Measurements from ENCODE around the gene TAS2R39.
"Not testable (repeated sequence)": the region's sequence is repeated elsewhere in the genome, so short reads cannot be mapped to it uniquely, and the experiment has no call there.

Gene TAS2R39

DNA sequence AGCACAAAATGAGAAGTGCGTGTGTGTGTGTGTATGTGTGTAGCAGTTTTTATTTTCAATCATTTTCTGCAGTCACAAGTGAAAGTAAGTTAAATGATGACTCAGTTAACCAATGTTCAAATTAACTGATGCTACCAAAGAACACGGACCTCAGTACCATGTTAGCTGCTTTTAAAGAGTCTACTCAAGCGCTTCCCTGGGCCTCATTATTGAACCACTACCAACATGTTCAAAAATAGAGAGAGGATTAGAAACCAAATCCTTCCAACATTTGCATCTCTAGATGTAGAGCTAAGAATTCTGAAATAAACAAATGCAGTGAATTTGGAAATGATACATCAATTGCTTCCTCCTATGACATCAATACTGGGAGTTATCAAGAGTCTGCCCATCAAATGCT, at the start of gene TAS2R39:
Gene TAS2R39, plus strand, starts transcription at position 396 of the 400 bp plus-strand sequence. Its CDS starts 0 bp downstream, at position 396.
- DNase-seq (ENCODE audit: low read depth in 2 of 3, low spot score in 1 of 3): no peak

DNA sequence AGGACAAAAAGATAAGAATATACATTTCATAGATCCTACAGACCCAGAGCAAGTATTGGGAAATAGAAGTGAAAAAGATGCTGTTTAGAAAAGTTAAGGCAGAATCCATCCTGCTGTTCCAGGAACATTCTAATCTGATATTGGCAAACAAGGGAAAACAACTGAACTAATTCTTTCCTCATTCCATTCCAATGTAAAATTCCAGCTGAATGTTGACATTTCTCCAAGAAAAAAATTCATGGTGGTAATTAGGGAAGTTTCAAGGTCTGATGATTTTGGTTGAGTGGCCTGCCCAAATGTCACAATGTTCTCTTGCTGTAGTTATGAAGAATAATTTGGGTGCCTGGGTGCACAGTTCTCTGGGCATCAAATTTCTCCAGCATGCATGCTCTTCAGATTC, 36.1 kb upstream of the TAS2R39 start:
- DNase-seq (ENCODE audit: low read depth in 2 of 3, low spot score in 1 of 3): no peak

DNA sequence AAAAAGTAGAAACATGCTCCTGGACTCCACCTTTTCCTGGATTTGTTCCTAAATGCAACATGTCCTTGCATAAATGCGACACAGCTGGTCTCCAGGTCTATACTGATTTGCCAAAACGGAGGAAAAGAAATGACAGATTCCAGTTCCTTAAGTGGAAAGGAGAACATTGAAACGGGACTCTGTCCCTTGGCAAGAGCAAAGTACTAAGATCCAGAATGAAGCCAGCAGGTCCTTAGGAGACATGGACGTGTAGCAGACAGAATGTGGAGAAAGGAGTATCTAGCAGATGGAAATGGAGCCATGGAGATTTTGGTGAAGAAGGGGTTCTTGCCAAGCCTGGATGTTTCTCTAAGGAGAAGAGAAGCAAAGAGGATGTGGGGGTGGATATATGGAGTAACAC, 35.2 kb upstream of the TAS2R39 start:
- DNase-seq (ENCODE audit: low read depth in 2 of 3, low spot score in 1 of 3): no peak

DNA sequence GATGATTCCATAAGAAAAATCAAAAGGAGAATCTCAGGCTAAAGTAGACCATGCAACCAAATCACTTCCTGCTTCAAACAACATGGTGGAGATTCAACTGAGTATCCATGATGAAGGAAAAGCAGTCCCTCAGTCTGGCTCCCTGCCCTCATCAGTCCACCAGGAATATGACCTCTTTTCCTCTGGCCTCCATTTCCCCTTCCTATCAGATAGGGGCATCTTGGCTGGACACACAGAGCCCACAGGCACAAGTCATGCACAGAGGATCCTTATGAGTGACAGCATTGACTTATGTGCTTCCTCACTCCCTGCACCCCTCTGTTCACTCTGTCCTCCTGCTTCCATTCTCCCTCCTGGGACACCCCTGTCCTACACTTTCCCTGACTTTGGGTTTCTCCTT, 34.6 kb upstream of the TAS2R39 start:
- no peak for DNase-seq (ENCODE audit: low read depth in 2 of 3, low spot score in 1 of 3)

DNA sequence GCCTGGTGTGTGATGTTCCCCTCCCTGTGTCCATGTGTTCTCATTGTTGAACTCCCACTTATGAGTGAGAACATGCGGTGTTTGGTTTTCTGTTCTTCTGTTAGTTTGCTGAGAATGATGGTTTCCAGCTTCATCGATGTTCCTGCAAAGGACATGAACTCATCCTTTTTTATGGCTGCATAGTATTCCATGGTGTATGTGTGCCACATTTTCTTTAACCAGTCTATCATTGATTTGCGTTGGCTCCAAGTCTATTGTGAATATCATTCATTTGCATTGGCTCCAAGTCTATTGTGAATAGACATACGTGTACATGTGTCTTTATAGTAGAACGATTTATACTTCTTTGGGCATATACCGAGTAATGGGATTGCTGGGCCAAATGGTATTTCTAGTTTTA, 32.5 kb upstream of the TAS2R39 start:
- not testable (repeated sequence) for DNase-seq (ENCODE audit: low read depth in 2 of 3, low spot score in 1 of 3)

DNA sequence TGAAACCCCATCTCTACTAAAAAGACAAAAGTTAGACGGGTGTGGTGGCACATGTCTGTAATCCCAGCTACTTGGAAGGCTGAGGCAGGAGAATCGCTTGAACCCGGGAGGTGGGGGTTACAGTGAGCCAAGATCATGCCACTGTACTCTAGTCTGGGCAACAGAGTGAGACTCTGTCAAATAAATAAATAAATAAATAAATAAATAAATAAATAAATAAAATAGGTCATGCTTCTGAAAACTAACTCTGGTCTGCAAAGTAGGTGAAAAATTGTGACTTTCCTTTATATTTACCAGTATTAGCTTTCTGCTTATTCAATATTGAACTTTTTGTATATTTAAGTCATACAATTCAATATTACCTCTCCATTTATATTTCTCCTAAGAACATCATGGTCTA, 24.6 kb upstream of the TAS2R39 start:
- not testable (repeated sequence) for DNase-seq (ENCODE audit: low read depth in 2 of 3, low spot score in 1 of 3)

DNA sequence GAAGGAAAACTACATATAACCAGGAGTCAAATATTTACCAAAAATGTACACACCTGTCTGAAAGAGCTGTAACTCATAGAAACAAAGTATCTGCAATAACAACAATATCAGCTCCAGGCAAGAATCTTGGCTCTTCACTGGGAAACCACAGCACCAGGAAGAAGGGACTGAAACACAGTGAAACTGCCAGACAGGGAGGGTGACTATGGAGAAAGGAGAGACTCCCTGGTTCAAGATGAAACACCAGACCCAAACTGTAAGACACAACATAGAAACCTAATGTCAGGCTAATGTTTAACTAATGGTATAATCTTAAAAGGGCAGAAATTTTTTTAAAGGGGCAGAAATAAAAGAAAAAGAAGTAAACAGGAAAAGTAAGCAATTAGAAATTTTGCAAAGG, 11.5 kb upstream of the TAS2R39 start:
- no peak for DNase-seq (ENCODE audit: low read depth in 2 of 3, low spot score in 1 of 3)

DNA sequence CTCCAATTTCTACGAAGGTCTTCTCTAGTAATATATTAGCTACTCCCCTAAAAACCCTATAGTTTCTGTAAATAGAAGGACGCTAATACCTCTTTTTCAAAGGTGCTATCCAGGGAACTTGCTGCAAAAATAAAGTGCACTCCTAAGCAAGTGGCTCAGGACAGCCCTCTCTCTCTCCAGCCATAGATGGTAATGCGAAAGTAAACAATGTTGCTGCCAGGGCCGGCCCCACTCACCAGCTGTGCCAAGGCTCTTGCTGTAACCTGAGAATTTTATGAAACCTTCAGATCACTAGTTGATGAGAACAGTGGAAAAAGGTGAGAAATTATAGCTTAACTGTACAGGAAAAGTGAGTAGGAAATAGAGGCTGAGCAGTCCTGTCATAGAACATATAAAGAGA, 10.9 kb upstream of the TAS2R39 start:
- no peak for DNase-seq (ENCODE audit: low read depth in 2 of 3, low spot score in 1 of 3)

DNA sequence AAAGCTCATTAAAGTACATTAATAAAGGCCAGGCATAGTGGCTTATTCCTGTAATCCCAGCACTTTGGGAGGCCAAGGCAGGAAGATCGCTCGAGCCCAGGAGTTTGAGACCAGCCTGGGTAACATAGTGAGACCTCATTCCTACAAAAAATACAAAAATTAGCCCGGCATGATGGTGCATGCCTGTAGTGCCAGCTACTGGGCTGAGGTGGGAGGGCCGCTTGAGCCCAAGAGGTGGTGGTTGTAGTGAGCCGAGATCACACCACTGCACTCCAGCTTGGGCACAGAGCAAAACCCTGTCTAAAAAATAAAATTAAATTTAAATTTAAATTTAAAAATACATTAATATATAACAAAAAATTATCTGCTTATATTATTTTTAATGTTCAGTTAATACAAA, 7.1 kb upstream of the TAS2R39 start:
- DNase-seq (ENCODE audit: low read depth in 2 of 3, low spot score in 1 of 3): no peak

DNA sequence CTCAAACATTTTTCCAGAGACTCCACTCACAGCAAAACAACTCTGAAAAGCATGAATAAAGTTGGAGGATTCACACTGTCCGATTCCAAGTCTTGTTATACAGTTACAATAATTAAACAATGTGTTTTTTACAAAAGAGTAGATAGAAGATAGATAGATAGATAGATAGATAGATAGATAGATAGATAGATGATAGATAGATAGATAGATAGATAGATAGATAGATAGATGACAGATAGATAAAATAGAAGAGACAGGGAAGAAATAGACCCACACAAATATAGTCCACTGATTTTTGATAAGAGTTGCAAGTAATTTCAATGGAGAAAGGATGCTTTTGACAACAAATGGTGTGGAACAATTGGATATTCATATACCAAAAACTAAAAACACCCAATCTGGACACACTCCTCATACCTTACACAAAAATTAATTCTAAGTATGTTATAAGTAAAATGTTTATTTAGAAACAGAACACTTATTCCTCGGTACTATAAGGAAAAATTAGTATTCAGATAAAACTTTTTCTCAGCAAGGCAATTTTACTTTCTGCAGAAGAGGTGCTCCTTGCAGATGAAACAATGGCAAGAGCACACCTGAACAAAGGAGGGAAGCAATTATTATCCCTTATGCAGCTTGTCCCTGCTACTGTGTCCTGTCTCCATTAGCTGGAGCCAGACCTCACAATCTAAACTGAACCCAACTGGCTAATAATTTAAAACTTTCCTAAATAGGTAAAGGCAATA, 5.7 kb upstream of the TAS2R39 start:
- DNase-seq (ENCODE audit: low read depth in 2 of 3, low spot score in 1 of 3): no peak

DNA sequence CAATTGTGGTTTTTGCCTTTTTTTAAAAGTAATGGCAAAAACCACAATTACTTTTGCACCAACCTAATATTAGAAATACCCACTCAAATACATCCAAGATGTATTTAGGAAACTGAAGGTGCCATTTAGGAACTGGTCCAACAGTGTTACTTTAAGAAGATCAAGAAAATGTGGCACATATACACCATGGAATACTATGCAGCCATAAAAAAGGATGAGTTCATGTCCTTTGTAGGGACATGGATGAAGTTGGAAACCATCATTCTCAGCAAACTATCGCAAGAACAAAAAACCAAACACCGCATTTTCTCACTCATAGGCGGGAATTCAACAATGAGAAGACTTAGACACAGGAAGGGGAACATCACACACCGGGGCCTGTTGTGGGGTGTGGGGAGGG, 2.4 kb upstream of the TAS2R39 start:
- not testable (repeated sequence) for DNase-seq (ENCODE audit: low read depth in 2 of 3, low spot score in 1 of 3)

DNA sequence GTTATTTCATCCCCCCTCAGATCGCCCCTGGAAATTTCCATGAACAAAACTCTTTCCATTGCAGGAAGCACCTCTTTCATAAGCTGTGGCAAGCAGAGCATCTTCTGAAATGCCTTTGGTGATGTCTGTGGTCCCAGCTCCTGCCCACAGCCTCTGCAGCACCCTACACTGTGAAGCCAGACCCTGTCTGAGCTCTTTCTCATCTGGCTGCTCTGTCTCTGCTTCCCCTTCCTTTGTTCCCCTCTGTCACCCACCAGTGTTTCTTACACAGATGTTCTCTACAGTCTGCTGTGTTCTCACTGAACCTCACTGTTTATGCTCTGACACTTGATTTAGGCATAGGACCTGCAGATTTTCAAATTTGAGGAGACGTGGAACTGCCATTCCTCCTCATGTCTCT, 1.9 kb upstream of the TAS2R39 start:
- no peak for DNase-seq (ENCODE audit: low read depth in 2 of 3, low spot score in 1 of 3)

DNA sequence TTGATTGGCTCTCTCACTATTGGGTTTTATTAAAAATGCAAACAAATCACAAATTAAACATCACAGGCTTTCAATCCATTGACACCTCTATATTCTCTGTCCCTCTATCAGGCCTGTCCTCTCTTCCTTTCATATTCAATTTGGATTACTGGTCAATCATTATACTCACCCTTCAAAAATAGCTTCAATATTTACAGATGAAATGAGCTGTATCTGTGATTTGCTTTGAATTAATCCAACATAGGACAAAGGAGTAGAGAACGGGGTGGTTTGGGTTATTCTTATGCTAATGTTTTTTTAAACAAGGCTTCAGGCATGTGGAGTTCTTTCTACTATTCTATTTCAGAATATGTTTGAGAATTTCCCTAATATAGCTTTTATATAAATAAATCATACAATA, 2.3 kb downstream of the TAS2R39 start:
- DNase-seq (ENCODE audit: low read depth in 2 of 3, low spot score in 1 of 3): no peak

DNA sequence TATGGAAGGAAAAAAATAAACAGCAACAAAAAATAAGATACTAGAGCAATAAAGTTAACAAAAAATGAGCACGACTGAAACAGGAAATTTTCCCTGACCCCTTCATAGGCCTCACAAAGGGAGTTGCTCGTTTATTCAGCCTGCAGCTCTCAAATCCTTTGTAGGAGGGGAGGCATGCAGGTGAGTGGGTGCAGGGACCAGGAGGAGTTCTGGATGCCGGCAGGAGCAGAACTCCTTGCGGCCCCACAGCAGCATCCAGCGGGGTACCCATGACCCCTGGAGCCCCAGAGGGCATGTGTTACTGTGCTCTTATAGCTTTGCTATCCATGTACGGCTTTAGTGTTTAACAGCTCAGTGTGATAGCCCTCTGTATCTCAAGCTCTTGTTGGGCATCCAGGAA, 5.8 kb downstream of the TAS2R39 start:
- no peak for DNase-seq (ENCODE audit: low read depth in 2 of 3, low spot score in 1 of 3)

DNA sequence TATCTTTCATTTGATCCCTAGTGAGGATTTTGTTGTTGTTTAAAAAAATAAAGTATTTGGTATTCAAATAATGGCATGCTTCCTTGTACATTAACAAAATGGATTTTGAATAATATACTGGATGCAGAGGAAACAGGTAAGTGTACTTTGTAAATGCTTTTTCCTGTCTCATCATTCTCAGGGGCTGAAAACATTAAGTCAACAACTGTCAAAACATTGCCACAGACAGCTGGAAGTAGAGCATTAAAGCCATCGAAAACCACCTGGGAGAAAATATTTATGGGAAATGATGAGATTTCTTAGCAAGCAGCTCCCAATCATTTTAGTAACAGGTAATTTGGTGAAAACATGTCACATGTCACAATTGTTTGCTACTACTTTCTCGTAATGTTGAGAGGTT, 10.7 kb downstream of the TAS2R39 start:
- no peak for DNase-seq (ENCODE audit: low read depth in 2 of 3, low spot score in 1 of 3)

DNA sequence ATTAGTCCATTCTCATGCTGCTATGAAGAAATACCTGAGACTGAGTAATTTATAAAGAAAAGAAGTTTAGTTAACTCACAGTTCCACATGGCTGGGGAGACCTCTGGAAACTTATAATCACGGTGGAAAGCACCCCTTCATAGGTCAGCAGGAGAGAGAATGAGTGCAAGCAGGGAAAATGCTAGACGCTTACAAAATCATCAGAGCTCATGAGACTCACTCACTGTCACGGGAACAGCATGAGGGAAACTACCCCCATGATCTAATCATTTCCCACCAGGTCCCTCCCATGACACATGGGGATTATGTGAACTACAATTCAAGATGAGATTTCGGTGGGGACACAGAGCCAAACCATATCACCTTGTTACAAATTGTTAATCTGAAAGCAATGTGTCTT, 15.8 kb downstream of the TAS2R39 start:
- no peak for DNase-seq (ENCODE audit: low read depth in 2 of 3, low spot score in 1 of 3)

DNA sequence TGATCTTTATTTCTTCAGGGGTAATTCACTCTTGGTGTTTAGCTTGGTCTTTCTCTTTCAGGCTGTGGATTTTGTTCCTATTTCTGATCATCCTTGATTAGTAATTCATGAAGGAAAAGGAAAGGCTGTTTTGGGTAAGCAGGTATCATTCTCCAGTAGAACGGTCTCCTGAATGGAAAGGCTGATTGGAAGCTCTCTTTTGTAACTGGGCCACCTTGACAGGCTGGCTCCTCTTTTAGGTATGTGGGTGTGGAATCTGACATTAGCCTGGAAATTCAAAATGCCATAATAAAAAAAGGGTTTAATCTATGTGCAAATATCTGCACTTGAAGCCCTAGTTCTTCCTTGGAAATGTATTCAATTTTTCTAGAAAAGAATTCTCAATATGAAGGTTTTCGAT, 18.9 kb downstream of the TAS2R39 start:
- DNase-seq (ENCODE audit: low read depth in 2 of 3, low spot score in 1 of 3): no peak

DNA sequence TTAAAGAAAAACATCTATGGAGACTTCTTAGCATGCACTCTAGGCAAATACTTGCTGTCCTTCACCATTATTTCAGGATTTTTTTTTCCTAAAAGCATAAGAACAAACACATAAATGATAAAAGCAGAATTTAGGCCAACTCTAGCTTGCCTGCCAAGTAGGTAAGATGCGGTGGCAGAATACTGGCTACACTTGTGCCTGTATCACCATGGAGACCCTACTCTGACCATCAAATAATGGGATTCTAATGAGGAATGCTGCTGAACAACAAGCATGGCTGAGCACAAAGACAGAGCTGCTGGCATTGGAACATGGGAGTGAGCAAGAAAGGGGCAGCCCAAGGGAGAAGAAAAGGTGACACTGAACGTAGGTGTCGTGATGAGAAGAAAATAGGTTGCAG, 20.2 kb downstream of the TAS2R39 start:
- DNase-seq (ENCODE audit: low read depth in 2 of 3, low spot score in 1 of 3): no peak

DNA sequence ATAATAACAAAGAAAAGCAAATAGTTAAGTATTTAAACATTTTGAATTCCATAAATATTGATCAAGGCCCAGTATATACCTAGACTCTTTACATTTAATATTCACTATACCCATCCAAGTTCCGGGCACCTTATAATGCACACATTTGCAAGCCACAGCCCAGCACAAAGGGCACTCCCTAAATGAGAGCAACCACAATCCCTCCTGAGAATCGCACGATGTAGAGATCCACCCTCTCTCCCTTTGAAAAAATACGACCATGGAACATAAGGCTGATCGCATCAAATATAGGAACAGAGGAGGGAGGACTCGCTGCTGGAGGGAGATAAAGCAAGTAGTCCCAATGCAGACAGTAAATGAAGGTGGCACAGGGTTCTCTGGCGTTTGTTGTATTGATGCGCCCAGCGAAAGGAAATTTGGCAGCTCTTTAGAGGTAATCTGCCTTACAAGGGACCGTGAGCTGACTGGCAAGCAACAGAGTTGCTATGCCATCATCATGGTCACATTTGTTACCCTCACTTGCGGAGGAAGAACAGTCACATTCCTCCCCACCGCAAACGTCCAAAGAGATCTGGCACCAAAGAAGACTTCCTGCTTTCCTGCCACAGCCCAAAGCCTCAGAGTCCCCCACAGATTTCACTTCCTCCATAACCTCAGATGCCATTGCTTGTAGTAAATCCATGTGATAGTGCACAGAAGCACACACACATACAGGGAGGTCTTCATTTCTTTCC, 22.5 kb downstream of the TAS2R39 start:
- DNase-seq (ENCODE audit: low read depth in 2 of 3, low spot score in 1 of 3): no peak

DNA sequence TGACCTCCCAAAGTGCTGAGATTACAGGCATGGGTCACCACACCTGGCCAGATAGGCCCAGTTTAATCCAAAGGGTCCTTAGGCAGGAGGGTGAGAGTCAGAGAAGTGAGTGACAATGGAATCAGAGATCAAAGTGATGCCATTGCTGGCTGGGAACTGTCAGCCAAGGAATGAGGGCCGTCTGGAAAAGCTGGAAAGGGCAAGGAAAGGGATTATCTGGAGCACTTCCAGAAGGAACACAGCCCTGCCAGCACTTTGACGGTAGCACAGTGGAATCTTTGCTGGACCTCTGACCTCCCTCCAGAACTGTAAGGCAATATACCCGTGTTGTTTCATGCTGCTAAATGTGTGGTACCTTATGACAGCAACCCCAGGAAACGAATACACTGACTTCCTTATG, 27.3 kb downstream of the TAS2R39 start:
- no peak for DNase-seq (ENCODE audit: low read depth in 2 of 3, low spot score in 1 of 3)

DNA sequence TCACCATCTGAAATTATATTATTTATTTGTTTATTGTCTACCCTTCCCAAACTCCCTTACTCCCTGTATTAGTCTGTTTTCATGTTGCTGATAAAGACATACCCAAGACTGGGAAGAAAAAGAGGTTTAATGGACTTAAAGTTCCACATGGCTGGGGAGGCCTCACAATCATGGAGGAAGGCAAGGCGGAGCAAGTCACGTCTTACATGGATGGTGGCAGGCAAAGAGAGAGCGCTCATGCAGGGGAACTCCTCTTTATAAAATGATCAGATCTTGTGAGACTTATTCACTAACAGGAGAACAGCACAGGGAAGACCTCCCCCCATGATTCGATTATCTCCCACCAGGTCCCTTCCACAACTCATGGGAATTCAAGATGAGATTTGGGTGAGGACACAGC, 30.3 kb downstream of the TAS2R39 start:
- not testable (repeated sequence) for DNase-seq (ENCODE audit: low read depth in 2 of 3, low spot score in 1 of 3)

DNA sequence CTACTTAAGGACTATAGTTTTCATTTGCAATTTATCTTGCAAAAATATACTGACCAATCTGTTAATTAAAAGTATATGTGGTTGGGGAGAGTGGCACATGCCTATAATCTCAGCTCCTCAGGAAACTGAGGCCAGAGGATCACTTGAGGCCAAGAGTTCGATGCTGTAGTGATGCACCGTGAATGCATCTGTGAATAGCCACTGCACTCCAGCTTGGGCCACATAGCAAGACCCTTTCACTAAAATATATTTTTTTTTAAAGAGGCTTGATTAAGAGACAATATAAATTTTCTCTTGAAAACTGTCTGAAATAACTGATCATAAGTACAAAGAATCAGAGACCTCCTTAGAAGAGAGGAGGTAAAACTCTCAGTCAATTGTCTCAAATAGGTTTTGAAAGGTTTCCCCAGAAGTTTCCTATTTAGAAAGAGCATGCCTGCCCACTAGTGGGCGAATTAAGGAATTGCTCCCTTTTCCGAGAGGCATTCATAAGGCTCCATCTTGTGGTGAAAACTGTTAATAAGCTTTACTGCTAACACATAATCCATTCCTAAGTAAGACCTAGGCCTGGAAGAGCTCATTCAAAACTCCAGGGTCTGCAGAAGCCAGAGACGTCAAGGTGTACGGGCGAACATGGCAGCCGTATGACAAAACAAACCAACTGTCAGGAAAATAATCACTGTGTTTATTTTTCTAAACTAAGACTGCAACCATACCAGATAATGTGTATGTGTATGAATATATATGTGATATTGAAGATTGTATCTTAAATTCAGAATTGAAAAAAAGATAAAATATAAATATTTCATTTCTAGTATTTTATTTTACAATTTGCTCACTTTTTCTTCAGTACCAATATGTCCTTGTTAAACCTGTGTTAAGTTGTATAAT, 31.8 kb downstream of the TAS2R39 start:
- DNase-seq (ENCODE audit: low read depth in 2 of 3, low spot score in 1 of 3): peak; percentile 30 to 61 (median 42)

Data from stimulated activated CD4-positive, alpha-beta T cell treated with anti-CD3 and anti-CD28 coated beads, Interleukin-12 subunit alpha, Interleukin-12 subunit beta, amount 100 ng/mL, for 48 hours (primary cell).